DOHH2 (cell line): ENCODE results near the gene DPP10.

Experiments
- H3F3A ChIP-seq: fragments of 200-600 bp; sonication (generic), shearing (Covaris generic); 2 replicates; pipeline ENCODE4 v1.6.0; 2016; ENCODE audit warnings: antibody characterized with exemption, mild to moderate bottlenecking; ENCODE audit not compliant: control insufficient read depth, insufficient read depth
- H3K27ac ChIP-seq: fragments of 200-600 bp; sonication (generic); 2 replicates; pipeline ENCODE4 v1.5.1; 2014; ENCODE audit warnings: low read depth, mild to moderate bottlenecking, low read length, moderate library complexity
- H3K27me3 ChIP-seq: fragments of 200-600 bp; sonication (generic); 2 replicates; pipeline ENCODE4 v1.6.1; 2014; ENCODE audit warnings: mild to moderate bottlenecking, low read length, mixed read lengths; ENCODE audit not compliant: control insufficient read depth
- H3K36me3 ChIP-seq: fragments of 200-600 bp; sonication (generic); 2 replicates; pipeline ENCODE4 v1.6.1; 2014; ENCODE audit warnings: mild to moderate bottlenecking, low read length, moderate library complexity, mixed read lengths; ENCODE audit not compliant: control insufficient read depth
- H3K4me1 ChIP-seq: fragments of 200-600 bp; sonication (generic); 2 replicates; pipeline ENCODE4 v1.6.1; 2014; ENCODE audit warnings: mild to moderate bottlenecking, low read length, mixed read lengths; ENCODE audit not compliant: control insufficient read depth
- H3K4me2 ChIP-seq: fragments of 200-600 bp; sonication (generic); 2 replicates; pipeline ENCODE4 v1.6.0; 2014; ENCODE audit warnings: mild to moderate bottlenecking, low read length, moderate library complexity
- H3K4me3 ChIP-seq: fragments of 200-600 bp; sonication (generic); 2 replicates; pipeline ENCODE4 v1.5.1; 2014; ENCODE audit warnings: mild to moderate bottlenecking, low read length, mixed read lengths
- H3K79me2 ChIP-seq: fragments of 200-600 bp; sonication (generic); 2 replicates; pipeline ENCODE4 v1.6.1; 2014; ENCODE audit warnings: mild to moderate bottlenecking, low read length, mixed read lengths; ENCODE audit not compliant: control insufficient read depth
- H3K9me2 ChIP-seq: fragments of 200-600 bp; sonication (generic); replicated peaks from 2 replicates; pipeline ENCODE4 v1.6.1; 2014; ENCODE audit warnings: mild to moderate bottlenecking, low read length, mixed read lengths; ENCODE audit not compliant: control insufficient read depth
- H3K9me3 ChIP-seq: fragments of 200-600 bp; sonication (generic); 2 replicates; pipeline ENCODE4 v1.6.1; 2014; ENCODE audit warnings: antibody characterized with exemption, low read length, mixed read lengths; ENCODE audit not compliant: control insufficient read depth, insufficient read depth
- H4K20me1 ChIP-seq: fragments of 200-600 bp; sonication (generic); 2 replicates; pipeline ENCODE4 v1.6.0; 2014; ENCODE audit warnings: low read depth, mild to moderate bottlenecking, antibody characterized with exemption, low read length, moderate library complexity; ENCODE audit not compliant: control insufficient read depth, insufficient read depth
- CTCF ChIP-seq: fragments of 200-600 bp; sonication (generic); IDR thresholded peaks from one replicate; pipeline ENCODE4 v1.5.1; 2014; ENCODE audit warnings: antibody characterized with exemption, mild to moderate bottlenecking, low read depth, low read length; ENCODE audit not compliant: poor library complexity, severe bottlenecking
- EZH2phosphoT487 ChIP-seq: fragments of 200-600 bp; sonication (generic); IDR thresholded peaks from 2 replicates; pipeline ENCODE4 v1.6.1; 2017; ENCODE audit warnings: borderline replicate concordance, mild to moderate bottlenecking, antibody characterized with exemption, low read length, moderate library complexity, mixed read lengths

The DPP10 gene

GRCh38 chr2:115294999-115295398 is 852.6 kb downstream of the DPP10 start:
- Histone ChIP-seq H3K4me2 (no peak overlapping the region), H3K36me3 (no peaks in the 10 kb centered on the region), H3K9me3 (no peaks in the 10 kb centered on the region), H3F3A (no peaks in the 10 kb centered on the region), H3K4me1 (no peaks in the 10 kb centered on the region), H3K79me2 (no peaks in the 10 kb centered on the region), H4K20me1 (no peaks in the 10 kb centered on the region), H3K9me2 (no peaks in the 10 kb centered on the region), H3K27ac (no peak overlapping the region), H3K4me3 (no peak overlapping the region), H3K27me3 (no peaks in the 10 kb centered on the region)
- TF ChIP-seq CTCF, result no peak
- no peak for TF ChIP-seq EZH2phosphoT487

GRCh38 chr2:115297056-115297455 is 854.6 kb downstream of the DPP10 start:
- H3K4me3 ChIP-seq, result no peak overlapping the region
- H3K9me2 ChIP-seq, result no peaks in the 10 kb centered on the region
- H3K4me1 ChIP-seq, result no peaks in the 10 kb centered on the region
- no peaks in the 10 kb centered on the region for H3K9me3 ChIP-seq
- H3K79me2 ChIP-seq, result no peaks in the 10 kb centered on the region
- no peak for TF ChIP-seq CTCF
- TF ChIP-seq EZH2phosphoT487, result no peak
- H3K27me3 ChIP-seq, result no peaks in the 10 kb centered on the region
- no peaks in the 10 kb centered on the region for H3K36me3 ChIP-seq
- no peaks in the 10 kb centered on the region for H4K20me1 ChIP-seq
- H3F3A ChIP-seq, result no peaks in the 10 kb centered on the region
- no peak overlapping the region for H3K27ac ChIP-seq
- no peak overlapping the region for H3K4me2 ChIP-seq

GRCh38 chr2:115299199-115299598 is 856.8 kb downstream of the DPP10 start:
- Histone ChIP-seq H3K27me3 (no peaks in the 10 kb centered on the region), H3K9me3 (no peaks in the 10 kb centered on the region), H3K27ac (no peak overlapping the region), H3K4me3 (no peak overlapping the region), H4K20me1 (no peaks in the 10 kb centered on the region), H3K4me2 (no peak overlapping the region), H3K36me3 (no peaks in the 10 kb centered on the region), H3K79me2 (no peaks in the 10 kb centered on the region), H3F3A (no peaks in the 10 kb centered on the region), H3K4me1 (no peaks in the 10 kb centered on the region), H3K9me2 (no peaks in the 10 kb centered on the region)
- TF ChIP-seq CTCF, result no peak
- no peak for TF ChIP-seq EZH2phosphoT487

- no peak overlapping the region for H3K4me3 ChIP-seq
- H3K9me2 ChIP-seq, result no peaks in the 10 kb centered on the region
- H3F3A ChIP-seq, result no peaks in the 10 kb centered on the region
- H4K20me1 ChIP-seq, result no peaks in the 10 kb centered on the region
- no peaks in the 10 kb centered on the region for H3K27me3 ChIP-seq
- no peaks in the 10 kb centered on the region for H3K4me1 ChIP-seq
- no peaks in the 10 kb centered on the region for H3K79me2 ChIP-seq
- no peak overlapping the region for H3K27ac ChIP-seq
- H3K9me3 ChIP-seq, result no peaks in the 10 kb centered on the region
- H3K36me3 ChIP-seq, result no peaks in the 10 kb centered on the region
- TF ChIP-seq CTCF (no peak), EZH2phosphoT487 (no peak)
- H3K4me2 ChIP-seq, result no peak overlapping the region
These were observed 863.3 kb downstream of the DPP10 start for GRCh38 chr2:115305712-115306111.
